ENCODE data around the gene CNTN6.
A peak's percentile ranks its signal among the peaks of the same experiment; 100 is the strongest.

DNA sequence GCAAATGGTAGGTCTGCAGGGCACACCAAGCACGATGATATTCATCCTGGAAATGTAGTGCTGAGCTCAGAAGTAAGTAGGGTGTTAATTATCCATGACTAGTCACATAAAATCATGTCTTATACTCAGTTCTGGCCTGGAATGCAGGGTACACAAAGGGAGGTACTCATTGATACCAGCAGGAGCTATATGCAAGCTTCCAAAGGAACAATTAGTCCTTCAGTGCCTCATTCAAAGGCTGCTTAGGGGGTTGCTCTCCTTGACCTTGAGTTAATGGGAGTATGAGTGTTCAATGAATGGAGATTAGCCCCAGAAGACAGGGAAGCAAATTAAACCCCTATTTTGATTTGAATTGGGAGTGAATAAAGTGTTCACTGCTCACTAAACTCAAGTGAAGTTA lies 38.3 kb downstream of the CNTN6 start:
- TF ChIP-seq EZH2 (IDR thresholded peaks at IDR 0.05): no peak
- TF ChIP-seq, protein P1, sequence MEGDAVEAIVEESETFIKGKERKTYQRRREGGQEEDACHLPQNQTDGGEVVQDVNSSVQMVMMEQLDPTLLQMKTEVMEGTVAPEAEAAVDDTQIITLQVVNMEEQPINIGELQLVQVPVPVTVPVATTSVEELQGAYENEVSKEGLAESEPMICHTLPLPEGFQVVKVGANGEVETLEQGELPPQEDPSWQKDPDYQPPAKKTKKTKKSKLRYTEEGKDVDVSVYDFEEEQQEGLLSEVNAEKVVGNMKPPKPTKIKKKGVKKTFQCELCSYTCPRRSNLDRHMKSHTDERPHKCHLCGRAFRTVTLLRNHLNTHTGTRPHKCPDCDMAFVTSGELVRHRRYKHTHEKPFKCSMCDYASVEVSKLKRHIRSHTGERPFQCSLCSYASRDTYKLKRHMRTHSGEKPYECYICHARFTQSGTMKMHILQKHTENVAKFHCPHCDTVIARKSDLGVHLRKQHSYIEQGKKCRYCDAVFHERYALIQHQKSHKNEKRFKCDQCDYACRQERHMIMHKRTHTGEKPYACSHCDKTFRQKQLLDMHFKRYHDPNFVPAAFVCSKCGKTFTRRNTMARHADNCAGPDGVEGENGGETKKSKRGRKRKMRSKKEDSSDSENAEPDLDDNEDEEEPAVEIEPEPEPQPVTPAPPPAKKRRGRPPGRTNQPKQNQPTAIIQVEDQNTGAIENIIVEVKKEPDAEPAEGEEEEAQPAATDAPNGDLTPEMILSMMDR (IDR thresholded peaks at IDR 0.05): no peak
- TF ChIP-seq EZH2phosphoT487 (IDR thresholded peaks at IDR 0.05): peak; percentile 42
